AG04449 (cell line): ENCODE data around the gene CDHR1.

Experiments used
- CTCF ChIA-PET: fragments of 350-600 bp; formaldehyde crosslinking; extraction: SDS; loops from one replicate; lab custom pipeline; 2021; ENCODE audit warnings: antibody characterized with exemption; lab: Yijun Ruan, JAX
- POLR2A ChIA-PET: fragments of 400-600, 350-600 bp; formaldehyde crosslinking; extraction: SDS; loops from one replicate; lab custom pipeline; 2020; ENCODE audit warnings: antibody characterized with exemption, inconsistent platforms; lab: Yijun Ruan, JAX
- DNase-seq: peaks from one replicate; pipeline ENCODE4 v3.0.0-alpha.2; 2010; ENCODE audit warnings: low read depth, low spot score
- H3K4me3 ChIP-seq: 2 replicates; pipeline ENCODE4 v1.5.1; 2011; ENCODE audit warnings: low read depth, mild to moderate bottlenecking, control low read depth, low read length
- TF ChIP-seq, protein P1 (sequence below): IDR thresholded peaks from one replicate; pipeline ENCODE4 v1.5.1; 2011; ENCODE audit warnings: mild to moderate bottlenecking, moderate library complexity, low read length, control low read depth, inconsistent platforms; ENCODE audit not compliant: insufficient read depth; ENCODE audit errors: missing control alignments

CDHR1 gene

GRCh38 chr10:84230359-84230758 is 36.0 kb downstream of the CDHR1 start:
- TF ChIP-seq, protein P1, sequence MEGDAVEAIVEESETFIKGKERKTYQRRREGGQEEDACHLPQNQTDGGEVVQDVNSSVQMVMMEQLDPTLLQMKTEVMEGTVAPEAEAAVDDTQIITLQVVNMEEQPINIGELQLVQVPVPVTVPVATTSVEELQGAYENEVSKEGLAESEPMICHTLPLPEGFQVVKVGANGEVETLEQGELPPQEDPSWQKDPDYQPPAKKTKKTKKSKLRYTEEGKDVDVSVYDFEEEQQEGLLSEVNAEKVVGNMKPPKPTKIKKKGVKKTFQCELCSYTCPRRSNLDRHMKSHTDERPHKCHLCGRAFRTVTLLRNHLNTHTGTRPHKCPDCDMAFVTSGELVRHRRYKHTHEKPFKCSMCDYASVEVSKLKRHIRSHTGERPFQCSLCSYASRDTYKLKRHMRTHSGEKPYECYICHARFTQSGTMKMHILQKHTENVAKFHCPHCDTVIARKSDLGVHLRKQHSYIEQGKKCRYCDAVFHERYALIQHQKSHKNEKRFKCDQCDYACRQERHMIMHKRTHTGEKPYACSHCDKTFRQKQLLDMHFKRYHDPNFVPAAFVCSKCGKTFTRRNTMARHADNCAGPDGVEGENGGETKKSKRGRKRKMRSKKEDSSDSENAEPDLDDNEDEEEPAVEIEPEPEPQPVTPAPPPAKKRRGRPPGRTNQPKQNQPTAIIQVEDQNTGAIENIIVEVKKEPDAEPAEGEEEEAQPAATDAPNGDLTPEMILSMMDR = no peak
- no peak overlapping the region for H3K4me3 ChIP-seq
- no peak for DNase-seq
- CTCF ChIA-PET = no interaction called here
- POLR2A ChIA-PET = no interaction called here

GRCh38 chr10:84232376-84232775 is 38.0 kb downstream of the CDHR1 start:
- ChIA-PET CTCF (no interaction called here), POLR2A (no interaction called here)
- no peak for DNase-seq
- TF ChIP-seq, protein P1 = no peak
- no peak overlapping the region for H3K4me3 ChIP-seq

DNA sequence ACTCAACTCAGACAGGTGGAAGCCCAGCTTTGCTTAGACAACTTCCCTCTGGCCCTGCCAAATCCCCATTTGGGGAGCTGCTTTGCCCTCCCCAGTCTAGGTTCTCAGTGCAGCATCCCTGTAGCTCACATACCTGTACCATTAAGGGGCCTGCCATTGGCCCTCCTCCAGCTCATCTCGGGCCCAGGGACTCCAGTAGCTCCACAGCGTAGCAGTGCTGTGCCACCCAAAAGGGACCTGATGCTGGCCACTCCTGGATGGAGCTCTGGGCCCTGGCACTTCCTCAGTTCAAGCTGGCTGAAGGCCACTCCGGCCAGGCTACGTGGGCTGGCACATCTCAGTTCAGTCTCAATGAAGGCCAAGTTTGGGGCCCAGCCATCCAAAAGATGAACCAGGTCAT is 39.6 kb downstream of the CDHR1 start:
- H3K4me3 ChIP-seq = no peak overlapping the region
- ChIA-PET CTCF (no interaction called here), POLR2A (no interaction called here)
- no peak for DNase-seq
- TF ChIP-seq, protein P1 = no peak

GRCh38 chr10:84234479-84234878 is 40.1 kb downstream of the CDHR1 start:
- H3K4me3 ChIP-seq = no peak overlapping the region
- no peak for DNase-seq
- TF ChIP-seq, protein P1 = no peak
- ChIA-PET CTCF (no interaction called here), POLR2A (no interaction called here)

DNA sequence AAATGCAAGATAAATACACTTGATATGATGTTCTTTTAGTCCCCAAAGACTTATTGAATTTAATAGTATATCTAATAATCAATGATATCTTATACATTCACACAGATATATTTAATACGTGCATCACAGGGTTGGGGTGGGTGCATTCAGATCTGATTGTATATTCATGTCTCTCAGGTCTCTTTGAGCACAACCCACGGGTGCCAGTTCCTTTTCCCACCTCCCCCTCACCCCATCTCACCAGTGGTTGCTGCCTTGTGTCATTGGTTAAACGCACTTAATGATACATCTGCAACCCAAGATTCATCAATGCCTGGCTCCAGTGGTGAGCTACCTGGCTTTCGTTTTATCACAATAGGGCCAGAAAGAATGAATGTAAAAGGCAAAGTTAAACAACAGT is 40.8 kb downstream of the CDHR1 start:
- DNase-seq = no peak
- CTCF ChIA-PET = no interaction called here
- H3K4me3 ChIP-seq = no peak overlapping the region
- POLR2A ChIA-PET = no interaction called here
- TF ChIP-seq, protein P1 = no peak

DNA sequence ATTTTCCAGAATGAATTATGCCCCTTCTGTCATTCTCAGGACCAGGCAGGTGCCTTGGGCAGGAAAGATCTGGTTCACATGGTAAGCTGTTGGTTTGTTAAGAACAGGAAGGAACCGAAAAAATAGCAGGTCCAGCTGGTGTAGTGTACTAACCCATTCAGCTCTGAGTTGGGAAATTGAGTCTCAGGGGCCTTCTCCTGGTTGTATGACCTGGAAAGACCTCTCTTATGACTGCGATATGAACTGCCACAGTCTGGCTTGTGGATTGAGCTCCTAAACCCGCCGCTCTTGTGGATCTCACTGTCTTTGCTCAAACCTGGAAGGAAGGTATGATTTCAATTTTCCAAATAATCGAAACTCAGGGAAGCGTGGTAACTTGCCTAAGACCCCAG is 42.5 kb downstream of the CDHR1 start:
- ChIA-PET CTCF (interaction anchor here (0.7 to 0.9 kb wide), 2 partner anchors 12 to 300 kb away, joined by 3 read pairs; no protein-coding TSS in a partner anchor), POLR2A (no interaction called here)
- DNase-seq = no peak

More for the DNA sequence above, 42.5 kb downstream of the CDHR1 start:
- TF ChIP-seq, protein P1 = no peak
- H3K4me3 ChIP-seq = no peak overlapping the region
